Measurements from ENCODE around the gene SLC12A2.

- no peak for TF ChIP-seq GABPA (IDR thresholded peaks at IDR 0.05; ENCODE audit: low read depth)
- 0 out of 2 replicates have a peak, but pooled peaks have one; percentile 38 for TF ChIP-seq MAX (IDR thresholded peaks at IDR 0.05; ENCODE audit: low read depth)
- TF ChIP-seq SIN3A (IDR thresholded peaks at IDR 0.05; ENCODE audit: borderline replicate concordance, low read depth, low read length) = no peak
- TF ChIP-seq POLR2AphosphoS5 (IDR thresholded peaks at IDR 0.05; ENCODE audit: low read depth, low read length) = no peak
Measured at GRCh38 chr5:128201065-128201926, 117.7 kb downstream of the SLC12A2 start.
